GM21717 (cell line): Measurements from ENCODE around the gene KCNAB1.
"Not testable (repeated sequence)": the region's sequence is repeated elsewhere in the genome, so short reads cannot be mapped to it uniquely, and the experiment has no call there.

Experiments
- ATAC-seq: cut with Tn5 transposase; IDR thresholded peaks from one replicate; pipeline ENCODE4 v1.9.1; 2021; ENCODE audit warnings: mild to moderate bottlenecking, moderate library complexity; ENCODE audit not compliant: unreplicated experiment

KCNAB1 gene

DNA sequence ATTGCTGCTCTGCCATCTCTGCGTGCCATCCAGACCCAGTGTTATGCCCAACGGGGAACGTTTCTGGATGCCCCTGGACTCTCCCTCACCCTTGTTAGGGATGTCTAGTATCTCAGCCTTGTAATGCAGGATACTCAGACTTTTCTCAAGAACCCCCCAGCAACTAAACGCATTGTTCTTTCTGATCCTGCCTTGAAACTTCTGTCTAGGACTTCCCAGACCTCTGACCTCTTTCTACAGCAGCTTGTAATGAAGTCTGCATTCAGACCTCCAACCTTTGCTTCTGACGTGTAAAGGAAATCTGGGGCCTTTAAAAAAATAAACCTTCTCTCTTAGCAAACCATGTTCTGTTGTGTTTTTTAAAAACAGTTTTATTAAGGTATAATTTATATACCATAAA lies 139.5 kb downstream of the KCNAB1 start:
- no peak for ATAC-seq

GRCh38 chr3:156260331-156260730 lies 140.0 kb downstream of the KCNAB1 start:
- no peak for ATAC-seq

GRCh38 chr3:156264771-156265170 lies 144.4 kb downstream of the KCNAB1 start:
- ATAC-seq, result no peak

DNA sequence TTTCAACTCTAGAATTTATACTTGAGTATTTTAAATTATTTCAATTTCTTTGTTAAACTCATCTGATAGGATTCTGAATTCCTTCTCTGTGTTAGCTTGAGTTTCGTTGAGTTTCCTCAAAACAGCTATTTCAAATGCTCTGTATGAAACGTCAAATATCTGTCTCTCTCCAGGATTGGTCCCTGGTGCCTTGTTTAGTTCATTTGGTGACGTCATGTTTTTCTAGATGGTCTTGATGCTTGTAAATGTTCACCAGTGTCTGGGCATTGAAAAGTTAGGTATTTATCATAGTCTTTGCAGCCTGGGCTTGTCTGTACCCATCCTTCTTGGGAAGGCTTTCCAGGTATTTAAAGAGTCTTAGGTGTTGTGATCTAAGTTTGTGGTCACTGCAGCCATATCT lies 151.1 kb downstream of the KCNAB1 start:
- no peak for ATAC-seq

- no peak for ATAC-seq
Measured at GRCh38 chr3:156271995-156272719, 151.8 kb downstream of the KCNAB1 start.

GRCh38 chr3:156273111-156273694 lies 152.8 kb downstream of the KCNAB1 start:
- ATAC-seq, result no peak

DNA sequence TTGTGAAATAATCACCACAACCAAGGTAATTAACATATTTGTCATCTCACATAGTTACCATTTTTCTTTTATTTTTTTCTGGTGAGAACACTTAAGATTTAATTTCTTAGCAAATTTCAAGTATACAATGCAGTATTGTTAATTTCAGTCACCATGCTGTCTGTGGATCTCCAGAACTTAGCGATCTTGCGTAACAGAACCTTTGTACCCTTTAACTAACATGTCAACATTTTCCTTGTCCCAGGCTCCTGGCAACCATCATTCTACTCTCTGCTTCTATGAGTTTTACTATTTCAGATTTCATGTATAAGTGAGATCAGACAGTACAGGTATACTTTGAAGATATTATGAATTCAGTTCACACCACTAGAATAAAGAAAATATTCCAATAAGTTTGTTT lies 154.4 kb downstream of the KCNAB1 start:
- no peak for ATAC-seq

- not testable (repeated sequence) for ATAC-seq
Measured at GRCh38 chr3:156284637-156285036, 164.3 kb downstream of the KCNAB1 start.

GRCh38 chr3:156285626-156286025 lies 165.2 kb downstream of the KCNAB1 start:
- ATAC-seq, result no peak

GRCh38 chr3:156290924-156291271 lies 170.5 kb downstream of the KCNAB1 start:
- ATAC-seq, result no peak

DNA sequence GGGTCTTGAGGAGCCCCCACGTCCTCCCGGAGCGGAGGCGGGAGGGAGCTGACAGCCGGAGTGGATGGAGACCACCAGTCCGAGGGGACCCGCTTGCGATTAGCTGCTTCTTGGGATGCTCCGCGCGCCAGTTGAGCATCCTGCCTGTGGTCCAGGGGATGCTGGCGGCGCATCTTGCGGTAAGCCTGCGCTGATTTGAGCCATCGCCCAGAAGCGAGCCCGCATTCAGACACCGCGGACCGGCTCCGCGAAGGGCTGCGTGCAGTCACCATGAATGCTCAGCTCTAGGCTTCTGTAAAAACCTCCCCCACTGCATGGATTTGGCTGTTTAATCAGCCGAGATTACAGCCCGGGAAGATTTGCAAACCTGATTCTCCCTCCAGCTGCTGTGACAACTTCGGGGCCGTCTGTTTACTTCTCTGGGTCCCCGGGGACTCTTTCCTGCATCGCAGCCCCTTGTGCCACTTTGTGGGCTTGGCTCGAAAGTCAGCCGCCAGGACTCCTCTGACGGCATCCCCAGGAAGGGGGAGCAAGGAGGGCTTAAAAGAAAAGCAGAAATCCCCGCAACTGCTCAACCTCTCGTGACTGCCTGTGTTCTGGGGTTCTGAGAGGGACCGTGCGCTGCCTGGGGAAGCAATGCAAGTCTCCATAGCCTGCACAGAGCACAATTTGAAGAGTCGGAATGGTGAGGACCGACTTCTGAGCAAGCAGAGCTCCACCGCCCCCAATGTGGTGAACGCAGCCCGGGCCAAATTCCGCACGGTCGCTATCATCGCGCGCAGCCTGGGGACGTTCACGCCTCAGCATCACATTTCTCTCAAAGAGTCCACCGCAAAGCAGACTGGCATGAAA lies 171.1 kb downstream of the KCNAB1 start:
- no peak for ATAC-seq

DNA sequence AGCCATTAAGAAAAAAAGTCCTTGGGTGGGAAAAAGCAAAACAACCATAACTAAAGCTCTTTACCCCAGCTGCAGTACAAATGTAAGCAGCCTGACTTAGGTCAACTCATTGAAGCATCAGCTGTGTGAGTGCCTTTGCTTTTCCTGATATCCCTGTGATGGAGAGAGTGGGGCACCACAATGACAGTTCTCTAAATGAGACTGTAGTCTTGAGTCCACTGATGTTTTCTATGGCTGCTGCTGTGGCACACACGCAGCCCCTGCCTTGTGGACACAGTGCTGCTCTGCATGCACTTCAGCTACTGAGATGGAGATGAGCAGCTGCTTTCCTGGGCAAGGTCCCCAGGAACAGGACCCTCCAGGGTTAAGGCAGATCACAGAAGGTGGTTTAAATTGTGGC lies 173.2 kb downstream of the KCNAB1 start:
- no peak for ATAC-seq

DNA sequence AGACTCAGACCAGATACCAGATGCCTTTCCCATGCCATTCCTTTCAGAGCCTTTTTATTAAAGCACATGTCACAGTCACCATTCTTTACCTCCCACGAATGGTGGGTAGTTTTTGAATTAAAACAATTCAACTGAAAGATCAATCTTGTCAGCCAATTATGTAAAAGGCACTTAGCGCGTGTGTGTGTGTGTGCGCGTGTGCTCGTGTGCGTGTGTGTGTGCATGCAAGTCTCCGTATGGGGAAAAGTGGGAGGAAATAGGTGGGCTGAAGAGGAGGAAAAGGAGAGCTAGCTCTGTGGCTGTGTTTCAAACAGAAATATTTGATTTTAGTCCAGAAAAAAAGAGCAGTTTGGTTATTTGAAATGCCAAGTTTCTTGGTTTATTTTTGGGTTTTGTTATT lies 177.2 kb downstream of the KCNAB1 start:
- ATAC-seq, result no peak

- no peak for ATAC-seq
Measured at GRCh38 chr3:156298014-156298413, 177.6 kb downstream of the KCNAB1 start.

- ATAC-seq, result no peak
Measured at GRCh38 chr3:156298938-156299337, 178.6 kb downstream of the KCNAB1 start.

GRCh38 chr3:156299569-156299968 lies 179.2 kb downstream of the KCNAB1 start:
- ATAC-seq, result no peak

DNA sequence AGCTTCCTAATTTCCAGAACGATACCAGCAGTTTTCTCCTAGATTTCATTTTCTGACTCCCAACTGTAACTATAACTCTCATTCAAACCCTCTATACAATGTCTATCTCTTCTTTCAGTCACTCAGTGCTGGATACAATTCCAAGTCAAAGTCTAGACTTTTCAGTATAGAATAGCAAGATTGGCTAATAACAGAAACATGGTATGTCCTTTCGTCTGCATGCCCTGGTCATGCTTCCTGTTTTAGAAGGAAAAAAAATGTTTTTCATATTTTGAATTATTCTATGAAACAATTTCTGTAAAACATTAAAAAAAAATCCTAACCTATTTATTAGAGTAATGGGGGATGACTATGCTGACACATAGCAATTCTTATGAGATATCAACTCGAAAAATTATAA lies 180.0 kb downstream of the KCNAB1 start:
- ATAC-seq, result no peak

DNA sequence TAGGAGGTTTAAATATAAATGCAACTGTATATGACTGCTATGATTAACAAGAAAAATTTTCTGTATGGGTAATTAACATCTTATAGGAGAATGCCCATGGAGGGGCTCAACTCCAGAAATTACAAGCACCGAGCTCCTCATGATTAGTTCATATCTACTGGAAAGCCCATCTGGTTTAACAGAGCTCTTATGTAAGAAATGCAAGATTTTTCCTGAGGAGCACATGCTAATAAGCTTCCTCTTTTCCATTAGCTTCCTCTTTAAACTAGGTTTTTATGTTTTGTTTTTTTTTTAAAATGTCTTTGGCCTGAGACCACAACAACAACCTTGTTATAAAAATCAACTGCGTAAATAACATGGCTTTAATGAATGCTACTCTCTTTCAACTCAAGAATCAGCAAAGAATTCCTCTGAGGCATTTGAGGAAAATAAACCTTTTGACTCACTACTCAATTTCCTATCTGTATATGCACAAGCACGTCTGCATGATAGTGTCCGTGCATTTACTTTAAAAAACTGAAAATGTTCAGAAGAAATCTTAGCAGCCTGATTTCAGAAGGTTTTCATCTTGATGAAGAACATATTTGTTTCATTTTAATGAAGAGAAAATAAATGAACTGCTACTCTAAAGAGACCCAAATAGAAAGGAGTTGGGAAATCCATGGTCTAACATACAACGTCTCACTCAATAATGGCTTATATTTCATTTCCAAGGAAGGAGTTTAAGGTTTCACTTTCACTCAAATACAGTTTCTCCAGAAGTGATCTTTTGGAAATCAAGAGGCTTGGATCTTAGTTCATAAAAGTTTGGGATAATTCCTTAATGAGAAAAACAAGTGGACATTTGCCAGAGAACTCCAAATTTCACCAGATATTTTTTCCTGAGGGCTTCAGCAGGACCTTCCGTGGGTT lies 180.8 kb downstream of the KCNAB1 start:
- ATAC-seq, result no peak

DNA sequence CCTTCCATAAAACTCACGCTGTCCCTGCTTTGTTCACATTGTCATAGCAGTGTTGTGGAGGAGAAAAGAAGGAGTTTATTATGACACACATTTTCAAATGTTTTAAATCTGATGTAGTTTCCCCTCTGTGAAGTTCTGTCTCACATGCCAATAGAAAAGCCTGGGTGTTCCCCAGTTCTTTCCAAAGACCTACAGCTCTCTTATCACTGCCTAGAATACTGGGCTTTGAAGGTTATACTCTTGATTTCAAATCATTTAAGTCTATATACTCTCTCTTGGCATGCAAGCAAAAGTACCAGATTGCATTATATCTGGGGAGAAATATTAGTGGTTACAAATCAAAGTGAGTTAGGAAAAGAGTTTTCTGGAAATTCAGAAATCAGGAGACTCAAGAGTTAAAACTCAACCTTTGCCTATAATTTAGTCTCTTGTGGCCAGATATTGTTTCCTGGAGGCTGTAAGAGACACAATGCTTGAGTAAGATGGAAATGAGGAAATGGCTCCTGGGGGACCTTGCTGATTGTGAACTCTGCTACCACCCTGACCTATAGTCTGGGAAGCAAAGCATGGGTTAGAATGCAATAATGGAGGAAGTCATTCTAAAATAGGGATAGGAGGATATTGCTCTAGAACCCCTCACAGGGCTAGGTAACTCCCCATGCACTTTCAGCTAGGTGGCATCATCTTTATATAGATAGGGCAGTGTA lies 182.8 kb downstream of the KCNAB1 start:
- ATAC-seq, result no peak

- ATAC-seq, result no peak
Measured at GRCh38 chr3:156304406-156304805, 184.0 kb downstream of the KCNAB1 start.
